Ovary (tissue), 3 donors: ENCODE results near the gene SLC27A2.

Experiments
- CTCF ChIP-seq, 3 donors: fragments of 450-650 bp in 2 of 3; fragments of 200-600 bp in 1 of 3; IDR thresholded peaks; one replicate each; pipeline versions ENCODE4 v1.5.1 to v1.8.0; 2016 to 2022; ENCODE audit warnings: antibody characterized with exemption in 3 of 3, mild to moderate bottlenecking in 1 of 3
- EP300 ChIP-seq: sonication (generic); formaldehyde crosslinking; IDR thresholded peaks from one replicate; pipeline ENCODE4 v1.6.1; 2017; ENCODE audit warnings: antibody characterized with exemption
- POLR2A ChIP-seq: fragments of 450-650 bp; IDR thresholded peaks from one replicate; pipeline ENCODE4 v1.6.1; 2017; ENCODE audit warnings: antibody characterized with exemption, mild to moderate bottlenecking, moderate library complexity
- donor health status: DM: no; HTN: no; CAD: no.

- TF ChIP-seq CTCF (IDR thresholded peaks at IDR 0.05) (no peak), POLR2A (no peak), EP300 (no peak)
These were observed 96.5 kb downstream of the SLC27A2 start for GRCh38 chr15:50278496-50278895.
